Measurements from ENCODE around the gene MTAP. TPM values are rescaled to one million over a fixed set of nuclear protein-coding genes. Genes with fewer than 3 reads are reported as not detected.

MTAP gene
- total and polyA plus RNA-seq, 2 of the 13 experiments (the other 11 are each of a cell fraction or from before 2014, with no cell fraction given) = 16.7 to 51.2 TPM

GRCh38 chr9:21966140-21966851 is 163.9 kb downstream of the MTAP start (continued):
- TF ChIP-seq TFDP2 (CRISPR knock-in tag; IDR thresholded peaks at IDR 0.05) (no peak), ZNF180 (CRISPR knock-in tag; IDR thresholded peaks at IDR 0.05; ENCODE audit: borderline replicate concordance, low read depth) (no peak), ZKSCAN5 (CRISPR knock-in tag; IDR thresholded peaks at IDR 0.05) (no peak), GMEB1 (CRISPR knock-in tag; IDR thresholded peaks at IDR 0.05; ENCODE audit: borderline replicate concordance) (no peak), ZNF253 (CRISPR knock-in tag; IDR thresholded peaks at IDR 0.05; ENCODE audit: borderline replicate concordance) (no peak), DMAP1 (CRISPR knock-in tag; IDR thresholded peaks at IDR 0.05) (no peak), ZNF30 (CRISPR knock-in tag; IDR thresholded peaks at IDR 0.05) (no peak), HES4 (CRISPR knock-in tag; IDR thresholded peaks at IDR 0.05; ENCODE audit: borderline replicate concordance) (no peak)

DNA sequence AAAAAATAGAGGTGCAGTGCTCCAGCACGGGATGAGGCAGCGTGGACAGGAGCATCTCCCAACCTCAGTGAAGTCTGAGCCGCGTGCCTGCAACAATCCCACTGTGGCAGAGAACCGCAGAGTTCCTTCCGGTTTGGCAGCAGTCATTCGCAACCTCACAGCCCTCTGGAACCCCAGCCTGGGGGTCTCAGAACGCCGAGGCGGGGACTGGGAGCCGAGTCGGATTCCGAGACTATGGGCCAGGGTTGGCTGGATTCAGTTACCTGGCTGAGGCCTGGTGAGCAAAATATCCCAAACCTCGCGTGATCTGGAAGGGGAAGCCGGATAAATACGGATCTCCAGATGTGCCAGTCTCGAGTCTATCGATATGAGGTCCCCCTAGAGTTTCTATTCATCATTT is 164.7 kb downstream of the MTAP start:
- no peak overlapping the region for H3K4me2 ChIP-seq (ENCODE audit: low read depth, low read length)

More for the DNA sequence above, 164.7 kb downstream of the MTAP start:
- no TSS peak for BruUV-seq (replicated peaks)
- in situ Hi-C loops (cut with HindIII; ENCODE audit: extremely low pct_ligation_motif_present, low pct_unique_long_range_greater_than_20kb) (no loop called here), intact Hi-C loops (cut with micrococcal nuclease; ENCODE audit: unreplicated experiment) (no loop called here)
- DNase-seq (ENCODE audit: low spot score) = no peak
- WGBS (ENCODE audit: low lambda C conversion rate) = 67% methylated on average over 11 of the region's 19 CpGs
- ChIA-PET CTCF (ENCODE audit: low intra/inter-chr PET ratio, low total read pairs) (no interaction called here), POLR2A (no interaction called here)
- Histone ChIP-seq H3K27me3 (ENCODE audit: control insufficient read depth in 1 of 2, insufficient read depth in 2 of 2, low read length in 2 of 2) (peaks cover 5 to 25% of the 10 kb centered on the region in 2 experiments; a peak in 3 of 5 replicates), H3K4me1 (ENCODE audit: insufficient read depth, low read length) (peaks cover 12% of the 10 kb centered on the region), H3K36me3 (replicated peaks in 1 of 2; ENCODE audit: control insufficient read depth in 1 of 2, insufficient read depth in 2 of 2, low read length in 2 of 2) (no peaks in the 10 kb centered on the region), H3K4me3 (replicated peaks in 1 of 3; ENCODE audit: insufficient read depth in 1 of 3, low read depth in 2 of 3, low read length in 3 of 3) (no peak overlapping the region), H2AFZ (ENCODE audit: low read length) (no peak overlapping the region), H4K20me1 (ENCODE audit: insufficient read depth, low read length) (no peaks in the 10 kb centered on the region), H3K9me3 (ENCODE audit: low read length) (no peaks in the 10 kb centered on the region), H3K9ac (ENCODE audit: insufficient read depth, low read depth, low read length) (no peak overlapping the region), H3K27ac (ENCODE audit: extremely low read length, insufficient read depth, low read length) (no peak overlapping the region), H3K79me2 (ENCODE audit: insufficient read depth, low read length) (no peaks in the 10 kb centered on the region)
- no peak for FAIRE-seq
- TF ChIP-seq, protein P1, sequence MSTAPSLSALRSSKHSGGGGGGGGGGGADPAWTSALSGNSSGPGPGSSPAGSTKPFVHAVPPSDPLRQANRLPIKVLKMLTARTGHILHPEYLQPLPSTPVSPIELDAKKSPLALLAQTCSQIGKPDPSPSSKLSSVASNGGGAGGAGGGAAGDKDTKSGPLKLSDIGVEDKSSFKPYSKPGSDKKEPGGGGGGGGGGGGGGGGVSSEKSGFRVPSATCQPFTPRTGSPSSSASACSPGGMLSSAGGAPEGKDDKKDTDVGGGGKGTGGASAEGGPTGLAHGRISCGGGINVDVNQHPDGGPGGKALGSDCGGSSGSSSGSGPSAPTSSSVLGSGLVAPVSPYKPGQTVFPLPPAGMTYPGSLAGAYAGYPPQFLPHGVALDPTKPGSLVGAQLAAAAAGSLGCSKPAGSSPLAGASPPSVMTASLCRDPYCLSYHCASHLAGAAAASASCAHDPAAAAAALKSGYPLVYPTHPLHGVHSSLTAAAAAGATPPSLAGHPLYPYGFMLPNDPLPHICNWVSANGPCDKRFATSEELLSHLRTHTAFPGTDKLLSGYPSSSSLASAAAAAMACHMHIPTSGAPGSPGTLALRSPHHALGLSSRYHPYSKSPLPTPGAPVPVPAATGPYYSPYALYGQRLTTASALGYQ (CRISPR knock-in tag; IDR thresholded peaks at IDR 0.05) = no peak
- no peak for TF ChIP-seq TCF7 (IDR thresholded peaks at IDR 0.05; ENCODE audit: low read depth)
- TF ChIP-seq ATF5 (CRISPR knock-in tag; IDR thresholded peaks at IDR 0.05; ENCODE audit: low read depth) = no peak
- no peak for TF ChIP-seq FOXM1 (CRISPR knock-in tag; IDR thresholded peaks at IDR 0.05)
- no peak for TF ChIP-seq REL (CRISPR knock-in tag; conservative IDR thresholded peaks at IDR 0.05)
- TF ChIP-seq ZNF296 (CRISPR knock-in tag; conservative IDR thresholded peaks at IDR 0.05) = no peak
- no peak for ATAC-seq
